Heart right ventricle (tissue), 16 donors: ENCODE results near the gene DRAM2. TPM values are rescaled to one million over a fixed set of nuclear protein-coding genes. Genes with fewer than 3 reads are reported as not detected.

ENCODE experiments used
- ATAC-seq, 8 donors: fragments of 200-7000 bp; cut with Tn5 transposase; one replicate each; pipeline ENCODE4 v1.9.1; 2020; ENCODE audit warnings: mild to moderate bottlenecking in 8 of 8, moderate library complexity in 8 of 8, moderate number of reproducible peaks in 1 of 8
- DNase-seq, 2 donors: peaks; one replicate each; pipeline ENCODE4 v3.0.0-alpha.2; 2020
- H3K27ac ChIP-seq, 10 donors: fragments of 200-600 bp; sonication (generic) in 2 of 10; one replicate each; pipeline versions ENCODE4 v1.5.0 to v1.8.0; 2020 to 2022; ENCODE audit warnings: mild to moderate bottlenecking in 3 of 10
- H3K27me3 ChIP-seq, 7 donors: fragments of 200-600 bp; one replicate each; pipeline ENCODE4 v1.8.0; 2021 to 2022; ENCODE audit warnings: mild to moderate bottlenecking in 2 of 7
- H3K36me3 ChIP-seq, 9 donors: fragments of 200-600 bp; sonication (generic) in 1 of 9; one replicate each; pipeline versions ENCODE4 v1.5.0 to v1.8.0; 2020 to 2022; ENCODE audit warnings: mild to moderate bottlenecking in 2 of 9
- H3K4me1 ChIP-seq, 9 donors: fragments of 200-600 bp; sonication (generic) in 1 of 9; one replicate each; pipeline versions ENCODE4 v1.5.0 to v1.8.0; 2020 to 2022; ENCODE audit warnings: mild to moderate bottlenecking in 4 of 9
- H3K4me3 ChIP-seq, 10 donors: fragments of 200-600 bp; sonication (generic) in 2 of 10; one replicate each; pipeline versions ENCODE4 v1.5.0 to v1.8.0; 2020 to 2022; ENCODE audit warnings: mild to moderate bottlenecking in 7 of 10, moderate library complexity in 2 of 10
- H3K9me3 ChIP-seq, 11 donors: fragments of 200-600 bp in 10 of 11; sonication (generic) in 2 of 11; one replicate each; pipeline versions ENCODE4 v1.5.0 to v1.8.0; 2013 to 2022; ENCODE audit warnings: mild to moderate bottlenecking in 2 of 11, control low read depth in 1 of 11, moderate library complexity in 1 of 11
- CTCF ChIP-seq, 9 donors: fragments of 200-600 bp; sonication (generic) in 2 of 9; IDR thresholded peaks; one replicate each; pipeline versions ENCODE4 v1.5.0 to v1.8.0; 2021 to 2022; ENCODE audit warnings: antibody characterized with exemption in 9 of 9, mild to moderate bottlenecking in 5 of 9, moderate library complexity in 1 of 9
- WGBS, 2 donors: extraction: QIAGEN DNeasy Blood & Tissue Kit; methylation state at CpG; one replicate each; pipeline ENCODE4 v1.1.7; 2013; ENCODE audit warnings: inconsistent platforms in 1 of 2; 5-methylcytosine and 5-hydroxymethylcytosine counted together
- intact Hi-C, 10 donors: fragments of 100-400 bp; cut with DNase I; formaldehyde crosslinking; loops; one replicate each; pipeline versions ENCODE4 v1.11.1 to v1.14.2; 2022
- polyA plus RNA-seq, 2 donors: library from polyadenylated mRNA; stranded (reverse); fragments of 200-250 nt; gene quantifications; one replicate each; pipeline ENCODE4 v1.2.3, GENCODE V29; 2013
- total RNA-seq, 10 donors: library from RNA; stranded (reverse); fragmentation: NEBNext Ultra II Directional in 3 of 10; extraction: Animal tissue kit (Norgen Biotek cat#: 25700) in 3 of 10; gene quantifications; one replicate each; pipeline versions ENCODE4 v1.2.1 to v1.2.4, GENCODE V29; 2021 to 2023
- donor health status: Arrhythmogenic right ventricular cardiomyopathy.
- donor health status: ischemic (EF 13 %, LVEDD 7.1; RV severe dilation, severe dysfunction).
- donor health status: healthy with polysubstance abuse.
- donor health status: DM: no; HTN: yes; CAD: no.
- donor health status: DM: no; HTN: no; CAD: no.
- donor health status: ischemic (EF 25% LVEDD 6.9; RV normal size, moderate dysfunction).
- donor health status: ischemic (EF 25% LVEDD 5.7; RV mildly dilated, moderate dysfunction).
- donor health status: healthy.
- donor health status: DM: yes; HTN: yes; CAD: no.
- donor health status: Ischemic cardiomyopathy.
- donor health status: ischemic (EF 35%, LVEDD 5.7; RV mildly dilated, moderate dysfunction).
- donor health status: nonischemic (EF 11% LVEDD 7.7; RV severe dilation, severe dysfunction).
- donor health status: DM: yes; HTN: yes; CAD: no.
- donor health status: PGD.
- donor health status: ischemic (EF 29% LVEDD 5.4; RV normal size, mild dysfunction).
- donor health status: nonischemic (EF 23%, LVEDD 6.1; RV moderate dilation, normal function).

Gene DRAM2
- total and polyA plus RNA-seq, 12 donors: 26.7 to 49.5 (median 34.5) TPM

DNA sequence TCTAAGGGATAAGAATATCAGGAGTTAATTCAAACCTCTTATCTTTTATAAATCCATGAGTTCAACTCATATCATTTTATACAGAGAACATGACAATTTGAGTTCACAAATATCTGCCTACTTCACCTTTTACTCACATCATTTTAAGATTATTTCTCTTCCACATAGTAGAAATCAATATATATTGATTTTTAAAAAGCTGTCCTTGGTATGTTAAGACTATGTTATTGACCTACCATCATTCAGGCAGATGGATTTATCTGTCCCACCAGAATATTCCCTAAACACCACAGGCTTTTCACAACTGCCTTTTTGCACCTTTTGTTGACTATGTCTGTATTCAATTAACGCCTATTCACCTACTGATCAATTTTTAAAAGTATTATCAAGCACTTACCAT, 13.5 kb downstream of the DRAM2 start:
- Histone ChIP-seq H3K4me3 (no peak overlapping the region), H3K9me3 (no peaks in the 10 kb centered on the region), H3K27ac (no peak overlapping the region), H3K36me3 (peaks cover 0 to 99% (median 44%) of the 10 kb centered on the region in 9 donors), H3K27me3 (no peaks in the 10 kb centered on the region), H3K4me1 (peaks cover 0 to 43% (median 0%) of the 10 kb centered on the region in 9 donors)
- DNase-seq (no peak), ATAC-seq (no peak)
- no peak for TF ChIP-seq CTCF (IDR thresholded peaks at IDR 0.05)
- 98 to 100% methylated on average over 1 of the region's 1 CpG for WGBS, 2 donors
- intact Hi-C loops: no loop called here

DNA sequence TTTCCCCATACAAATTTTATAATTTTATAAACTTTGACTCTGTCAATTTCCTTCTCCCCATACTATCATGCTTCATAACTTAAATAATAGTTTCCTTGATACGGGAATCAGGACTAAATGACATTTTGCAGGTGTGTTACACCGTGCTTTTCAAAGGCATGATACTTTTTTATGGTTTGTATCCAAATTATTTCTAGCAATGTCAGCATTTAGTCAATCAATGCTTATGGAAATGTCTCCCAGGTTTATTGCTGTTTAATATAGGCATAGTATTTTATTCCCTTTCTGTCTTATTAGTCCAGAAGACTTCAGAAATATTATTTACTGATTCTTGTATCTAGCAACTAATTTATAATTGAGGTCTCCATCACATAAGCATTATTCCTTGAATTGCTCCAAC, 23.4 kb downstream of the DRAM2 start:
- no peak overlapping the region for H3K4me3 ChIP-seq
- DNase-seq (no peak), ATAC-seq (no peak)
- 95 to 96% methylated on average over 2 of the region's 2 CpGs for WGBS, 2 donors
- no peak for TF ChIP-seq CTCF (IDR thresholded peaks at IDR 0.05)
- H3K9me3 ChIP-seq: no peaks in the 10 kb centered on the region
- no peak overlapping the region for H3K27ac ChIP-seq
- H3K27me3 ChIP-seq: no peaks in the 10 kb centered on the region
- peaks cover 0 to 88% (median 21%) of the 10 kb centered on the region in 9 donors for H3K36me3 ChIP-seq
- intact Hi-C loops: no loop called here
- H3K4me1 ChIP-seq: no peaks in the 10 kb centered on the region

DNA sequence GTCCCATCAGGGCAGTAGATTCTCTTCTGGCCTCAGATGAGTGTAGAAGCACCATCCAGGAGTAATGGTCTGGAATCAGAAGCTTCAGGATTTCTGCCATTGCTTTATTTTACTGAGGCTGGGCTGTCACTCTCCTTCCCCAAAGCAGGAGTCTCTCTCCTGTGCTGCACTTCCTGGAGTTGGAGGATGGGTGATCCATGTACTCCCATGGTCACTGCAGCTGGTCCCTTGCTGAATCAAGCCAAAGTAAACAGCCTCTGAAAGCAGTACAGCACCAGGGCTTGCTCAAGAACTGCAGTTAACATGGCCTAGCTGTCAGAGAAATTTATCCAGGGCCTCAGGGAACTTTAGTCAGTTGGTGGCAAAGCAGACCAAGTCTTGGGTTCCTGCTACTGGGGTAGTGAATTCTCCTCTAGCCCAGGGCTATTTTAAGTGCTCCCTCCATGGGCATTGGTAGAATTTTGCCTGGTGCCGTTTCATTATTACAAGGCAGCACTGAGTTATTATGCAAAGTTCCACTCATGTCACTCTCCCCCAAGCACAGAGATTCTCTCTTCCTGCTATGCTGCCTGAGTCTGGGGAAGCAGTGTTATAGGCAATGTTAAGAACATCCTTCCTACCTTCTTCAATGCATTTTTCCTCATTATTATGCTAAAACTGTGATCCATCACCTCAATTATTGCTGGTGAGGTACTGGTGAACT, 29.5 kb downstream of the DRAM2 start:
- intact Hi-C loops: no loop called here
- DNase-seq: no peak
- no peak for TF ChIP-seq CTCF (IDR thresholded peaks at IDR 0.05)
- Histone ChIP-seq H3K4me1 (no peaks in the 10 kb centered on the region), H3K9me3 (peaks cover 0 to 35% (median 0%) of the 10 kb centered on the region in 11 donors), H3K27me3 (no peaks in the 10 kb centered on the region), H3K27ac (no peak overlapping the region), H3K36me3 (peaks cover 0 to 41% (median 0%) of the 10 kb centered on the region in 9 donors), H3K4me3 (no peak overlapping the region)
- no peak for ATAC-seq
- WGBS, 2 donors: 92 to 93% methylated on average over 1 of the region's 1 CpG

GRCh38 chr1:111104981-111105380, 34.9 kb downstream of the DRAM2 start:
- ATAC-seq: no peak
- no peak overlapping the region for H3K4me3 ChIP-seq
- no peaks in the 10 kb centered on the region for H3K27me3 ChIP-seq
- 88 to 96% methylated on average over 2 of the region's 2 CpGs for WGBS, 2 donors
- H3K4me1 ChIP-seq: no peaks in the 10 kb centered on the region
- no peak for DNase-seq
- H3K27ac ChIP-seq: no peak overlapping the region
- peaks cover 0 to 1% (median 0%) of the 10 kb centered on the region in 9 donors for H3K36me3 ChIP-seq
- peaks cover 0 to 63% (median 0%) of the 10 kb centered on the region in 11 donors for H3K9me3 ChIP-seq
- no peak for TF ChIP-seq CTCF (IDR thresholded peaks at IDR 0.05)
- intact Hi-C loops: no loop called here
